Measurements from ENCODE around the gene HSP90AA1.

DNA sequence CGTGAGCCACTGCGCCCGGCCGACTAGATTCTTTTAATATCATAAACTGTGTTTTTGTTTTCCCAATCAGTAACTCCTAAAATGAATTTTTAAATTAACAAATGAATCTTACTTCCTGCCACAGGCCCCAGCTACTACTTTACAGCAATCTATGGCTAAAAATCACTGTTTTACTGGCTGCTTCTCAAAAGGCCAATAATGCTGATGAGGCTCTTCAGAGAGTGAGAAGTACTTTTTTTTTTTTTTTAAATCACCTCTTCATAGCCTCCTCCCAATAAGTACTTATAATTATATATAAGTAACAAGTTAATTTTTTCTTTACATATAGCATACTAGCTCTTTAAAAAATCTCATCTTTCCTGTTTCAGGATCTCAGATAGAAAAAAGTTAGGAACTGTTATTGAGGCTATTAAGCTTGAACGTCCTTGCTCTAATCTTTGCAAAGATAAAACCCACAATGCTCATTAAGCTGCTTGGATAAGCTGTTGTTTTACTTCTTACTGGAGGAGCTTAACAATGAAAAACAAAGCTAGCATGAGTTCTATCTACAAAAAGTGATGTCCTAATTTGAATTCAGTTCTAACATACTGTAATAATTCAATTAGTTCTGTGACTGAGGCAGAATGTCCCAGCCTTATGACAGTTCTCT is 40.1 kb upstream of the HSP90AA1 start:
- TF ChIP-seq CTCF (IDR thresholded peaks at IDR 0.05) (no peak), POLR2A (IDR thresholded peaks at IDR 0.05) (no peak), EP300 (IDR thresholded peaks at IDR 0.05) (no peak)
